HEK293 (cell line): ENCODE data around the gene MMS22L.

Source experiments
- CTCF ChIA-PET: fragments of 350-600 bp; formaldehyde crosslinking; extraction: SDS; loops from one replicate; lab custom pipeline; 2021; ENCODE audit warnings: antibody characterized with exemption; lab: Yijun Ruan, JAX
- POLR2A ChIA-PET: fragments of 300-600 bp; formaldehyde crosslinking; extraction: SDS; loops from one replicate; lab custom pipeline; 2020; ENCODE audit warnings: antibody characterized with exemption, inconsistent platforms; lab: Yijun Ruan, JAX
- H3K27ac ChIP-seq: fragments of 200-500 bp; sonication (Bioruptor generic); 2 replicates; pipeline ENCODE4 v1.5.1; 2014; ENCODE audit warnings: low read depth, low read length, control low read depth, inconsistent platforms; ENCODE audit errors: extremely low read depth
- H3K36me3 ChIP-seq, 2 experiments: fragments of 200-500 bp in 1 of 2; sonication (Bioruptor generic) in 1 of 2; 1 replicate in 1 of 2; 2 replicates in 1 of 2; pipeline ENCODE4 v1.5.1; 2014 to 2017; ENCODE audit warnings: inconsistent platforms in 2 of 2, low read length in 2 of 2; ENCODE audit not compliant: control insufficient read depth in 2 of 2, insufficient read depth in 1 of 2
- H3K4me1 ChIP-seq: fragments of 200-500 bp; sonication (Bioruptor generic); 2 replicates; pipeline ENCODE4 v1.5.1; 2014; ENCODE audit warnings: mild to moderate bottlenecking, low read length, inconsistent platforms; ENCODE audit not compliant: control insufficient read depth, insufficient read depth
- H3K4me3 ChIP-seq: 2 replicates; pipeline ENCODE4 v1.5.1; 2011; ENCODE audit warnings: low read depth, mild to moderate bottlenecking, control low read depth, low read length, moderate library complexity
- H3K9me3 ChIP-seq: fragments of 200-500 bp; sonication (Bioruptor generic); 2 replicates; pipeline ENCODE4 v1.5.1; 2014; ENCODE audit warnings: low read depth, low read length, inconsistent platforms; ENCODE audit not compliant: control insufficient read depth, insufficient read depth
- EGR2 ChIP-seq: fragments of 450-650 bp; formaldehyde crosslinking; IDR thresholded peaks from 2 replicates; pipeline ENCODE4 v1.5.1; 2016; ENCODE audit warnings: low read depth, missing biosample characterization, missing genetic modification characterization
- GLIS1 ChIP-seq: fragments of 450-650 bp; formaldehyde crosslinking; IDR thresholded peaks from 2 replicates; pipeline ENCODE4 v1.5.1; 2016; ENCODE audit warnings: missing biosample characterization, missing genetic modification characterization
- KLF10 ChIP-seq: fragments of 450-650 bp; IDR thresholded peaks from 2 replicates; pipeline ENCODE4 v1.5.1; 2018; ENCODE audit warnings: missing biosample characterization, mild to moderate bottlenecking, missing genetic modification characterization
- MEIS1 ChIP-seq: sonication (generic); formaldehyde crosslinking; IDR thresholded peaks from 2 replicates; pipeline ENCODE4 v1.8.1; 2022; ENCODE audit warnings: missing genetic modification reagents, mild to moderate bottlenecking, borderline replicate concordance
- MYNN ChIP-seq: fragments of 450-650 bp; formaldehyde crosslinking; IDR thresholded peaks from 2 replicates; pipeline ENCODE4 v1.5.1; 2016; ENCODE audit warnings: missing biosample characterization, missing genetic modification characterization, borderline replicate concordance
- SALL2 ChIP-seq: fragments of 450-650 bp; formaldehyde crosslinking; IDR thresholded peaks from 2 replicates; pipeline ENCODE4 v1.5.0; 2017; ENCODE audit warnings: missing biosample characterization, mild to moderate bottlenecking, missing genetic modification characterization, borderline replicate concordance
- ZNF211 ChIP-seq: fragments of 450-650 bp; formaldehyde crosslinking; IDR thresholded peaks from 2 replicates; pipeline ENCODE4 v1.5.1; 2016; ENCODE audit warnings: low read depth, missing biosample characterization, missing genetic modification characterization
- ZNF24 ChIP-seq: fragments of 450-650 bp; formaldehyde crosslinking; IDR thresholded peaks from 2 replicates; pipeline ENCODE4 v1.5.1; 2016; ENCODE audit warnings: missing biosample characterization, missing genetic modification characterization
- ZNF302 ChIP-seq: fragments of 450-650 bp; formaldehyde crosslinking; IDR thresholded peaks from 2 replicates; pipeline ENCODE4 v1.5.1; 2016; ENCODE audit warnings: missing biosample characterization, missing genetic modification characterization, low read depth
- ZNF324 ChIP-seq: fragments of 450-650 bp; formaldehyde crosslinking; IDR thresholded peaks from 2 replicates; pipeline ENCODE4 v1.5.1; 2016; ENCODE audit warnings: missing biosample characterization, missing genetic modification characterization
- ZNF416 ChIP-seq: fragments of 450-650 bp; formaldehyde crosslinking; IDR thresholded peaks from 2 replicates; pipeline ENCODE4 v1.5.1; 2016; ENCODE audit warnings: missing biosample characterization, missing genetic modification characterization
- ZNF423 ChIP-seq: fragments of 450-650 bp; formaldehyde crosslinking; IDR thresholded peaks from 2 replicates; pipeline ENCODE4 v1.5.1; 2016; ENCODE audit warnings: missing biosample characterization, missing genetic modification characterization
- ZNF473 ChIP-seq: fragments of 450-650 bp; formaldehyde crosslinking; IDR thresholded peaks from 2 replicates; pipeline ENCODE4 v1.5.1; 2017; ENCODE audit warnings: missing biosample characterization, missing genetic modification characterization
- ZNF521 ChIP-seq: fragments of 450-650 bp; formaldehyde crosslinking; IDR thresholded peaks from 2 replicates; pipeline ENCODE4 v1.5.1; 2017; ENCODE audit warnings: missing biosample characterization, mild to moderate bottlenecking, missing genetic modification characterization
- ZNF571 ChIP-seq: fragments of 450-650 bp; formaldehyde crosslinking; IDR thresholded peaks from 2 replicates; pipeline ENCODE4 v1.5.0; 2017; ENCODE audit warnings: missing biosample characterization, missing genetic modification characterization
- ZNF600 ChIP-seq: fragments of 450-650 bp; formaldehyde crosslinking; IDR thresholded peaks from 2 replicates; pipeline ENCODE4 v1.5.1; 2016; ENCODE audit warnings: missing biosample characterization, missing genetic modification characterization
- ZNF624 ChIP-seq: fragments of 450-650 bp; formaldehyde crosslinking; IDR thresholded peaks from 2 replicates; pipeline ENCODE4 v1.5.1; 2017; ENCODE audit warnings: missing biosample characterization, missing genetic modification characterization
- ZNF677 ChIP-seq: fragments of 450-650 bp; IDR thresholded peaks from 2 replicates; pipeline ENCODE4 v1.5.0; 2018; ENCODE audit warnings: missing biosample characterization, mild to moderate bottlenecking, missing genetic modification characterization, moderate library complexity
- ZNF76 ChIP-seq: fragments of 450-650 bp; formaldehyde crosslinking; IDR thresholded peaks from 2 replicates; pipeline ENCODE4; 2016; ENCODE audit warnings: low read depth, missing biosample characterization, missing genetic modification characterization, borderline replicate concordance
- ZNF776 ChIP-seq: fragments of 450-650 bp; formaldehyde crosslinking; IDR thresholded peaks from 2 replicates; pipeline ENCODE4 v1.5.0; 2017; ENCODE audit warnings: missing biosample characterization, missing genetic modification characterization, borderline replicate concordance
- TF ChIP-seq, protein P1 (sequence below): fragments of 450-650 bp; formaldehyde crosslinking; IDR thresholded peaks from 2 replicates; pipeline ENCODE4 v1.5.1; 2017; ENCODE audit warnings: missing biosample characterization, missing genetic modification characterization
- TF ChIP-seq, protein P2 (sequence below): fragments of 450-650 bp; IDR thresholded peaks from 2 replicates; pipeline ENCODE4 v1.5.1; 2018; ENCODE audit warnings: missing biosample characterization, mild to moderate bottlenecking, missing genetic modification characterization
- TF ChIP-seq, protein P3 (sequence below): fragments of 450-650 bp; formaldehyde crosslinking; IDR thresholded peaks from 2 replicates; pipeline ENCODE4 v1.5.1; 2017; ENCODE audit warnings: missing biosample characterization, missing genetic modification characterization
- TF ChIP-seq, protein P4 (sequence below): fragments of 450-650 bp; formaldehyde crosslinking; IDR thresholded peaks from 2 replicates; pipeline ENCODE4 v1.5.1; 2016; ENCODE audit warnings: missing biosample characterization, missing genetic modification characterization

Gene MMS22L

DNA sequence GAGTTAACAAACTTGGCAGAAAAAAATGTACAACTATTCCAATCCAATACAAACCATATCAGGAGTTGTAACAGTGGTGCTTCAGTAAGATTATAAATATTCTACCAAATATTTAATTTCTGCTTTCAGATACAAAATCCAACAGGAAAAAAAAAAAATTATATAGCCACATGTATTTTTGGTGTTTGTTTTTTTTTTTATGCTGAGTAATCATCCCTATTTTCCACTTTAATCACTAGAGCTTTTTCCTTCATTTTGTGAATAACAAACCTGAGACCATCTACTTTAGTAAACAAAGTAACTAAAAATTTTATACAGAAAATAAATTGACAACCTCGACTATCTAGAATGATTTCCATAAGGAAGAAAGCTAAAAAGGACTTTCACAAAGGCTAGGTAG lies 36.2 kb downstream of the MMS22L start:
- H3K9me3 ChIP-seq: no peaks in the 10 kb centered on the region
- CTCF ChIA-PET: interaction anchor here (0.6 to 1.3 kb wide), 2 partner anchors 60 to 1603 kb away, joined by 4 to 5 read pairs; no protein-coding TSS in a partner anchor
- H3K27ac ChIP-seq: no peak overlapping the region
- TF ChIP-seq ZNF324 (no peak), MEIS1 (CRISPR knock-in tag) (no peak), SALL2 (tag by site-specific recombination) (no peak), ZNF302 (no peak), ZNF423 (tag by site-specific recombination) (no peak), ZNF521 (tag by site-specific recombination) (no peak), ZNF473 (tag by site-specific recombination) (no peak)
- TF ChIP-seq, protein P1, sequence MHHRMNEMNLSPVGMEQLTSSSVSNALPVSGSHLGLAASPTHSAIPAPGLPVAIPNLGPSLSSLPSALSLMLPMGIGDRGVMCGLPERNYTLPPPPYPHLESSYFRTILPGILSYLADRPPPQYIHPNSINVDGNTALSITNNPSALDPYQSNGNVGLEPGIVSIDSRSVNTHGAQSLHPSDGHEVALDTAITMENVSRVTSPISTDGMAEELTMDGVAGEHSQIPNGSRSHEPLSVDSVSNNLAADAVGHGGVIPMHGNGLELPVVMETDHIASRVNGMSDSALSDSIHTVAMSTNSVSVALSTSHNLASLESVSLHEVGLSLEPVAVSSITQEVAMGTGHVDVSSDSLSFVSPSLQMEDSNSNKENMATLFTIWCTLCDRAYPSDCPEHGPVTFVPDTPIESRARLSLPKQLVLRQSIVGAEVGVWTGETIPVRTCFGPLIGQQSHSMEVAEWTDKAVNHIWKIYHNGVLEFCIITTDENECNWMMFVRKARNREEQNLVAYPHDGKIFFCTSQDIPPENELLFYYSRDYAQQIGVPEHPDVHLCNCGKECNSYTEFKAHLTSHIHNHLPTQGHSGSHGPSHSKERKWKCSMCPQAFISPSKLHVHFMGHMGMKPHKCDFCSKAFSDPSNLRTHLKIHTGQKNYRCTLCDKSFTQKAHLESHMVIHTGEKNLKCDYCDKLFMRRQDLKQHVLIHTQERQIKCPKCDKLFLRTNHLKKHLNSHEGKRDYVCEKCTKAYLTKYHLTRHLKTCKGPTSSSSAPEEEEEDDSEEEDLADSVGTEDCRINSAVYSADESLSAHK (tag by site-specific recombination): no peak
- H3K4me1 ChIP-seq: no peaks in the 10 kb centered on the region
- H3K4me3 ChIP-seq: no peak overlapping the region
- POLR2A ChIA-PET: no interaction called here
- peaks cover 26 to 70% of the 10 kb centered on the region in 2 experiments for H3K36me3 ChIP-seq

DNA sequence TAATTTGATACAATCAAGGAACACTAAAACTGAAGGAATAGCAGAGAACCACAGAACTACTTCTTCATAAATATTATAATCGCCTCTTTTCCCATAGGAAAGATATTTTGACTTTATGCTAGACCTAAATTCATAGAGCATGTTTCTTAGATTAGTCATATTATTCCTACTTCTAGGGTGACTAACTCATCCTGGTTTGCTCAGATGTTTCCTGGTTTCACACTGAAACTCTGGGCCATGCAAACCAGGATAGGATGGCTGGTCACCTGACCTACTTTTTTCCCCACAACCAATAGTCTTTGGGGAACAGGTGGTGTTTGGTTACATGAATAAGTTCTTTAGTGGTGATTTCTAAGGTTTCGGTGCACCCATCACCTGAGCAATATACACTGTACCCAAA lies 42.8 kb downstream of the MMS22L start:
- peaks cover 13 to 46% of the 10 kb centered on the region in 2 experiments for H3K36me3 ChIP-seq
- TF ChIP-seq ZNF677 (tag by site-specific recombination) (no peak), ZNF600 (tag by site-specific recombination) (no peak), SALL2 (tag by site-specific recombination) (no peak), ZNF211 (tag by site-specific recombination) (no peak), ZNF416 (tag by site-specific recombination) (no peak)

DNA sequence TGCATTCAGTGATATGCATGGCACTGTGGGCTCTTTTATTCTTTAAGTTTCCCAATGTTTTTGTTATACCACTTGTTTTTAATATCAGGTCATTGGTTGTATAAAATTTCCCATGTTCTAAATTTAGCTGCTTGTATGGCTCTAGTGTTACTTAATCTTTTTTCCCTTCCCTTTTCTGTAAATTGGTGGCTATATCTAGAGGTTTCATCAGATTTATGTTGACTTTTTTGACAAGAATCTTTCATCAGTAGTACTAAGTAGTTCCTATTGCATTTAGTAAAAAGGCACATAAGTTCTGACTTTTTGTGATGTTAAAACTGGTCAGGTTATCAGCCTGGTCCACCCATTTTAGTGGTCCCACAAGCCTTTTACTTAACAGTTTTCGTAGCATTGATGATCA lies 51.1 kb downstream of the MMS22L start:
- TF ChIP-seq ZNF571 (tag by site-specific recombination) (no peak), ZNF624 (tag by site-specific recombination) (no peak), ZNF24 (tag by site-specific recombination) (no peak), ZNF76 (tag by site-specific recombination) (no peak), MYNN (tag by site-specific recombination) (no peak), GLIS1 (tag by site-specific recombination) (no peak), EGR2 (tag by site-specific recombination) (no peak), ZNF776 (tag by site-specific recombination) (no peak), KLF10 (no peak), ZNF521 (tag by site-specific recombination) (no peak)
- TF ChIP-seq, protein P2, sequence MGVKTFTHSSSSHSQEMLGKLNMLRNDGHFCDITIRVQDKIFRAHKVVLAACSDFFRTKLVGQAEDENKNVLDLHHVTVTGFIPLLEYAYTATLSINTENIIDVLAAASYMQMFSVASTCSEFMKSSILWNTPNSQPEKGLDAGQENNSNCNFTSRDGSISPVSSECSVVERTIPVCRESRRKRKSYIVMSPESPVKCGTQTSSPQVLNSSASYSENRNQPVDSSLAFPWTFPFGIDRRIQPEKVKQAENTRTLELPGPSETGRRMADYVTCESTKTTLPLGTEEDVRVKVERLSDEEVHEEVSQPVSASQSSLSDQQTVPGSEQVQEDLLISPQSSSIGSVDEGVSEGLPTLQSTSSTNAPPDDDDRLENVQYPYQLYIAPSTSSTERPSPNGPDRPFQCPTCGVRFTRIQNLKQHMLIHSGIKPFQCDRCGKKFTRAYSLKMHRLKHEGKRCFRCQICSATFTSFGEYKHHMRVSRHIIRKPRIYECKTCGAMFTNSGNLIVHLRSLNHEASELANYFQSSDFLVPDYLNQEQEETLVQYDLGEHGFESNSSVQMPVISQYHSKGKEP (tag by site-specific recombination): no peak
- TF ChIP-seq, protein P3, sequence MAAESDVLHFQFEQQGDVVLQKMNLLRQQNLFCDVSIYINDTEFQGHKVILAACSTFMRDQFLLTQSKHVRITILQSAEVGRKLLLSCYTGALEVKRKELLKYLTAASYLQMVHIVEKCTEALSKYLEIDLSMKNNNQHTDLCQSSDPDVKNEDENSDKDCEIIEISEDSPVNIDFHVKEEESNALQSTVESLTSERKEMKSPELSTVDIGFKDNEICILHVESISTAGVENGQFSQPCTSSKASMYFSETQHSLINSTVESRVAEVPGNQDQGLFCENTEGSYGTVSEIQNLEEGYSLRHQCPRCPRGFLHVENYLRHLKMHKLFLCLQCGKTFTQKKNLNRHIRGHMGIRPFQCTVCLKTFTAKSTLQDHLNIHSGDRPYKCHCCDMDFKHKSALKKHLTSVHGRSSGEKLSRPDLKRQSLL (tag by site-specific recombination): no peak
- TF ChIP-seq, protein P4, sequence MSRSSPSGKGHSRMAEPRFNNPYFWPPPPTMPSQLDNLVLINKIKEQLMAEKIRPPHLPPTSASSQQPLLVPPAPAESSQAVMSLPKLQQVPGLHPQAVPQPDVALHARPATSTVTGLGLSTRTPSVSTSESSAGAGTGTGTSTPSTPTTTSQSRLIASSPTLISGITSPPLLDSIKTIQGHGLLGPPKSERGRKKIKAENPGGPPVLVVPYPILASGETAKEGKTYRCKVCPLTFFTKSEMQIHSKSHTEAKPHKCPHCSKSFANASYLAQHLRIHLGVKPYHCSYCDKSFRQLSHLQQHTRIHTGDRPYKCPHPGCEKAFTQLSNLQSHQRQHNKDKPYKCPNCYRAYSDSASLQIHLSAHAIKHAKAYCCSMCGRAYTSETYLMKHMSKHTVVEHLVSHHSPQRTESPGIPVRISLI (tag by site-specific recombination): no peak
- Histone ChIP-seq H3K27ac (no peak overlapping the region), H3K36me3 (peaks cover 33 to 66% of the 10 kb centered on the region in 2 experiments), H3K9me3 (no peaks in the 10 kb centered on the region), H3K4me1 (no peaks in the 10 kb centered on the region), H3K4me3 (no peak overlapping the region)
- POLR2A ChIA-PET: no interaction called here
- CTCF ChIA-PET: interaction anchor here (3.3 kb wide), 1 partner anchor 16 kb away, joined by 16 read pairs; no protein-coding TSS in a partner anchor

More for the DNA sequence above, 42.8 kb downstream of the MMS22L start:
- H3K27ac ChIP-seq: no peak overlapping the region
- POLR2A ChIA-PET: no interaction called here
- H3K9me3 ChIP-seq: no peaks in the 10 kb centered on the region
- H3K4me3 ChIP-seq: no peak overlapping the region
- CTCF ChIA-PET: interaction anchor here (0.6 kb wide), 1 partner anchor 311 kb away, joined by 3 read pairs; no protein-coding TSS in a partner anchor
- no peaks in the 10 kb centered on the region for H3K4me1 ChIP-seq
